Activated naive CD4-positive, alpha-beta T cell (primary cell): ENCODE results near the gene MYO9B.
A peak's percentile ranks its signal among the peaks of the same experiment; 100 is the strongest.

Source experiments
- DNase-seq, 4 experiments: peaks; one replicate each; lab custom pipeline; 2025; lab: John Stamatoyannopoulos, UW

The MYO9B gene

GRCh38 chr19:17060802-17061201 lies 14.8 kb upstream of the MYO9B start:
- no peak for DNase-seq

DNA sequence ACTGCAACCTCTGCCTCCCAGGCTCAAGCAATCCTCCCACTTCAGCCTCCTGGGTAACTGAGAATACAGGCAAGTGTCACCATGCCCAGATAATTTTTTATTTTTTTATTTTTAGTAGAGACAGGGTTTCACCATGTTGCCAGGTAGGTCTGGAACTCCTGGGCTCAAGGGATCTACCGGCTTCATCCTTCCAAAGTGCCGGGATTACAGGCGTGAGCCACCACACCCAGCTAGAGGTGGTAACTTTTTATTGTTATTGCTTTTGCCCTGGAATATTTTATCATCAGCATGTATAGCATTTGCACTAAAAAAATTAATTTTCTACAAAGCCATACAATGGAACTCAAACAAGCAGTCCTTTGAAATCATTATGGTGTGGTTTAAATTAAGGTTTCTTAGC lies 14.4 kb upstream of the MYO9B start:
- no peak for DNase-seq

DNA sequence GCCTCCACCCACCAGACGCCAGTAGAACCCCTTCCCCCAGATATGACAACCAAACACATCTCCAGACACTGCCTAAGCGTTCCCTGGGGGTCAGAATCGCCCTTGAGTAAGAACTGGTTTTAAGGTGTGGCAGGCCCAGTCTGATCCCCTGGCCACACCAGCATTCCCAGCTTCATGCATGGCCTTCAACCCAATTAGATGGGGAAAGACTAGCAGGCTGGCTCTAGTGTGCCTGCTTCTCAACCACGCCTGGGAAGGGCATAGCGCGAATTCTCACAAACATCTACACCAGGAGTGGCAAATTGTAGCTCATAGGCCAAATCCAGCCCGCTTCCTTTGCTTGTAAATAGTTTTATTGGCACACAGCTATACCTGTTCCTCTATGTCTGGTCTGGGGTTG lies 13.9 kb upstream of the MYO9B start:
- no peak for DNase-seq

GRCh38 chr19:17063428-17063827 lies 12.1 kb upstream of the MYO9B start:
- no peak for DNase-seq

GRCh38 chr19:17069193-17069592 lies 6.4 kb upstream of the MYO9B start:
- no peak for DNase-seq

GRCh38 chr19:17070421-17070820 lies 5.2 kb upstream of the MYO9B start:
- no peak for DNase-seq

DNA sequence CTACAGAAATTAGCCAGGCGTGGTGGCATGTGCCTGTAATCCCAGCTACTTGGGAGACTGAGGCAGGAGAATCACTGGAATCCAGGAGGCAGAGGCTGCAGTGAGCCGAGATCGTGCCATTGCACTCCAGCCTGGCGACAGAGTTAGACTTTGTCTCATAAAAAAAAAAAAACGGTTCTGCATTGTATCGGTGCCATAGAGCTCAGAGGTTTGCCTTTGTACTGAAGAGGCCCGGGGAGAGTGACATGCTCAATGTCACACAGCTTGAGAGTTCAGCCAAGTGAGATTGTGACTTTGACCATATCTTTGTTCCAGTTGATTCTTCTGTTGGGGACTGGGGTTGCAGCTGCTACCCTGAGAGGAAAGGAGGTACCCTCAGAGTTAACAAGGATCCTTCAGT lies 4.7 kb upstream of the MYO9B start:
- DNase-seq: no peak

GRCh38 chr19:17073869-17074633 lies 1.5 kb upstream of the MYO9B start:
- DNase-seq: no peak

- no peak for DNase-seq
Observed at GRCh38 chr19:17074634-17075034, 943 bp upstream of the MYO9B start.

DNA sequence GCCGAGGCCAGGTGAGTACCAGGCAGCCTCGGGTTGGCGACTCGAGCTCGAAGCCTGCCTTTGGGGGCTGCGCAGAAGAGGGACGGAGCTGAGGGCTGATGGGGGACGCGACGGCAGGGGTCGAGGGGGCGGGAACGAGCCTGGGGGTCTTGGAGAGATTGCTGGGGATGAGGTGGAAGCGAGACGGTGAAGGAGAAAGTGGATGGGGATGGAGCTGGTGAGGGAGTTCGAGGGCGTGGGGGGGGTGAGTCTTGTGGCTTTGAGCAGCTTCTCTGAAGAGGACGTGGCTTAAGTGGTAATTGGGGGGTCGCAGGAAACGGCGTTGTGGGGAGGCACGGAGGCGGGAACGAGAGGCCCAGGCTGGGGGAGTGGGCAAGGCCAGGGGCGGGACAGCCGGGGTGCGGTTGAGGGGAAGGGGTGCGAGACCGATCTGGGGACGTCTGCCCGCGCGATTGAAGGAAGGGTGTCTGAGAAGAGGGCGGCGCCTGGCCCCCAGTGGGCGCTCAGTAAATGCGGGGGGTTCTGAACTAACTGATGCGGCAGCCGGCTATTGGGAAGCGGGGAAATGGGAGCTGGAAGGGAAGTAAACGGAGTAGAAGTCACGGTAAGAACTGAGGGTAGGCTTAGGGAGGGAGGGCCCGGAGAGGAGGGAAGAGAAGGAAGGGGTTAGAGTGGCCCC lies 426 bp downstream of the MYO9B start:
- peak in 1 of 4 experiments; percentile 40 for DNase-seq

DNA sequence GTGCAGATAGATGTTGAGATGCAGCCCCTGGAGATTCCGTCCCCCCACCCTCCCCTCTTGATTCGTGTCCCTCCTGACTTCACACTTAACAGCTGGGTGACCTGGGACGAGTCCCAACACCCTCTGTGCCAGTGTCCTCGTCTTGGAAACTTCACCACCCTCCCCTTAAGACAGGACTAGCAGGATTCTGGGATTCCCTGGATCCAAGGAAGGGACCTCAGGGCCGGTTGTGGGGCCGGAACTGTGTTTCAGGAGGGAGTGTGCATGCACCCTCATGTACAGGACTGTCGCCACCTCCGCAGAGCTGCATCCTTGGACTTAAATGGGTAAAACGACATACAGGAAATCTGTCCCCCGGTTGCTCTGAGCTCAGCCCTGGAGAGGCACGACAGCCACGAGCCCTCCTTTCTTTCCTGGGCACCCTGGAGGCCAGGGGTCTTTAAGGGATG lies 990 bp downstream of the MYO9B start:
- peak in 1 of 4 experiments; percentile 10 for DNase-seq

GRCh38 chr19:17077447-17078028 lies 2.0 kb downstream of the MYO9B start:
- no peak for DNase-seq

DNA sequence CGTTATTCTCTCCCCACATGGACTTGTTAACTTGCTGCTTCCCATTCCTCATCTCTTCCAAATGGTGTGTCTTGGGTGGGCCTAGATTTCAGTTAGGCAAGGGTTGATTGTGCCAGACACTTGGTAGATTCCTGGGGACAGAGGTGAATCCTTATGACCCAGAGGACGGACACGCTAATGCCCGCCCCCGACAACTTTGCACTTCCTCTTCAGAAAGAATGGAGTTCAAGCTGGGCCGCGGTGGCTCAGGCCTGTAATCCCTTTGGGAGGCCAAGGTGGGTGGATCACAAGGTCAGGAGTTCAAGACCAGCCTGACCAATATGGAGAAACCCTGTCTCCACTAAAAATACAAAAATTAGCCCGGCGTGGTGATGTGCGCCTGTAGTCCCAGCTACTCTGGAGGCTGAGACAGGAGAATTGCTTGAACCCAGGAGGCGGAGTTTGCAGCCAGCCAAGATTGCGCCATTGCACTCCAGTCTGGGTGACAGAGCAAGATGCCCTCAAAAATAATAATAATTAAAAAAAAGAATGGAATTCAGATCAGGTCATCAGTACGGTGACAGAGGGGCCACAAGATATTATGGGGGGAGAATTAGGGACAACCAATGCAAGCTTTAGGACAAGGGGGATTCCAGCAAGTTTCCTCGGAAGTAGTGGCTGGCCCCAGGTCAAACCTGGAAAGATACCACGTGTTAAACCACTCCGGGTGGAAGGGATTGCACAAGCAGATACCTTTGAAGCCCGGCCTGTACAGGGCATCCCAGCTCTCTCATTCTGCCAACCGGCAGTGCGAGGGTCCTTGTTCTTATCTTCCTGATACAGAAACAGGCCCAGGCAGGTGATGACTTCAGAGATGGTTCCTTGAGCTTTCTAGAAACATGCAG lies 2.7 kb downstream of the MYO9B start:
- no peak for DNase-seq

DNA sequence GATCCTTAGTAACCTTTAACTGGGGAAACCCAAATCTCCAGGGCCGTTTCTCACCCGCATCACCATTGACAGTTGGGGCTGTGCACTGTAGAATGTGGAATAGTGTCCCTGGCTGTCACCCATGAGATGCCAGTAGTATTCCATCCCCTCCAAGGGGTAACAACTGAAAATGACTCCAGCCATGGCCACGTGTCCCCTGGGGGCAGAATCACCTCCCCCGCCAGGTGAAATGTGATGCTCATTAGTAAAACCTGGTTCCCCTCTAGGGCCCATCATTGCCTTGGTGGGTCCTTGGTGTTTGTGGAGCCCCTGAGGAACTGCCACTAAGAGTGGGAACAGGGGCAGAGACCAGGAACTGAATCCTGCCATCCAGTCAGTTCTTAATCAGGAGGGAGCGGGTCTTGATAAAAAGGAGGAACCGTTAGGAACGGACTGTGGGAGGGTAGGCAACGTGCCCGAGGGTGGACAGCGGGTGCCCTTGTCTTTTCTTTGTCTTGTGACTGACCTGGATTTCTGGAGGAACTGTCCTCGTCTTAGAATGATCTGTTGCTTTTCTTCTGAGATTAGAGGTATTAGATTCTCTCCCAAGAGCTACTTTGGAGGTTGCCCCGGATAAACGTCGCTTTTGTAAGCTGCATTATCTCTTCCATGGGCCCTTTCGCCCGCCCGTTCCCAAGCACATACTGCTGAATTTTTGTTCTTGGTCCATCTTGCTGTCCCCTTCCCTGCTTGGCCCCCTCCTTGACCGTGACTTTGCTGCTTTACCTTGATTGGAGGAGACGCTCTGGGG lies 3.5 kb downstream of the MYO9B start:
- no peak for DNase-seq

DNA sequence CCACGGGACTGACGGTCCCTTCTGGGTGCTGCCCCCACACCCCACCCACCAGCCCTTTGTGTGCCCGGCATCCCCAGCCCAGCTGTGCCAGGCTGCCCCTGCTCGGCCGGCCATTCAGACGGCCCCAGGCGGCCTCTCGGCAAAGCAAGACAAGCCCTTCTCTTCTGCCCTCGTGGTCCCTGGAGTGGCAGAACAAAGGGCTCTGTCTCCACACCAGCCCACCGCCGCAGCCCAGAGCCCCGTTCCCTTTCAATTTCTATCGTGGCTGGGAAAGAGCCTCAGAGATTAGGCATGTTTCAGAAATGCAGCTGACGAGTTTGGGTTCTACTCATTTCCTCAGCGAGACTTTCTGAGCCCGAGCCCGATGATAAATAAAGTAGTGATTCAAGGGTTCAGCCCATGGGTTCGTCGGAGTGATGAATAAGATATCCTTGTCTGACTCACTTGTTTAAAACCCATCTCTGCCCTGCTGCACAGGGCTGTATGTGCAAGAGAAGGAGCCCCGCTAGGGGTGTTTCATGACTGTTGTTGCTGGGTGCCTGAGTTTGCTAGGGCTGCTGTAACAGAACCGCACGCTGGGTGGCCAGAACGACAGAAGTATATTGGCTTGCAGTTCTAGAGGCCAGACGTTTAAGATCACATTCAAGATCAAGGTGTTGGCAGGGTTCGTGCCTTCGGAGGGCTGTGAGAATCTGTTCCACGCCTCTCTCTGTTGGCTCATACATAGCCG lies 4.3 kb downstream of the MYO9B start:
- peak in 2 of 4 experiments; percentile 19 to 41 for DNase-seq

- DNase-seq: no peak
Observed at GRCh38 chr19:17080440-17080801, 4.8 kb downstream of the MYO9B start.

GRCh38 chr19:17081672-17082630 lies 6.4 kb downstream of the MYO9B start:
- no peak for DNase-seq

GRCh38 chr19:17086120-17086519 lies 10.5 kb downstream of the MYO9B start:
- DNase-seq: no peak

- DNase-seq: no peak
Observed at GRCh38 chr19:17086834-17087233, 11.3 kb downstream of the MYO9B start.

- no peak for DNase-seq
Observed at GRCh38 chr19:17088552-17088951, 13.0 kb downstream of the MYO9B start.
